NCI-H524 (cell line): Measurements from ENCODE around the gene ADAMTS17.

Experiments
- DNase-seq, 2 experiments: peaks; one replicate each; lab custom pipeline; 2025; lab: John Stamatoyannopoulos, UW

ADAMTS17 gene

GRCh38 chr15:100310513-100311153, 31.1 kb downstream of the ADAMTS17 start:
- DNase-seq = peak in 1 of 2 experiments; percentile 30

GRCh38 chr15:100310041-100310405, 31.8 kb downstream of the ADAMTS17 start:
- no peak for DNase-seq

GRCh38 chr15:100309109-100310040, 32.4 kb downstream of the ADAMTS17 start:
- DNase-seq = no peak

GRCh38 chr15:100308608-100309007, 33.2 kb downstream of the ADAMTS17 start:
- no peak for DNase-seq

- DNase-seq = no peak
Observed at GRCh38 chr15:100308213-100308600, 33.6 kb downstream of the ADAMTS17 start.

GRCh38 chr15:100307241-100308212, 34.2 kb downstream of the ADAMTS17 start:
- no peak for DNase-seq

- no peak for DNase-seq
Observed at GRCh38 chr15:100306098-100306497, 35.7 kb downstream of the ADAMTS17 start.

GRCh38 chr15:100301910-100302431, 39.8 kb downstream of the ADAMTS17 start:
- DNase-seq = no peak

- DNase-seq = no peak
Observed at GRCh38 chr15:100298257-100298656, 43.5 kb downstream of the ADAMTS17 start.

- DNase-seq = no peak
Observed at GRCh38 chr15:100297812-100298211, 44.0 kb downstream of the ADAMTS17 start.

- DNase-seq = no peak
Observed at GRCh38 chr15:100295939-100296565, 45.7 kb downstream of the ADAMTS17 start.

GRCh38 chr15:100292010-100292409, 49.8 kb downstream of the ADAMTS17 start:
- no peak for DNase-seq

- DNase-seq = no peak
Observed at GRCh38 chr15:100291106-100291505, 50.7 kb downstream of the ADAMTS17 start.

- DNase-seq = no peak
Observed at GRCh38 chr15:100285641-100286295, 56.0 kb downstream of the ADAMTS17 start.

- no peak for DNase-seq
Observed at GRCh38 chr15:100284701-100285100, 57.1 kb downstream of the ADAMTS17 start.

- DNase-seq = no peak
Observed at GRCh38 chr15:100284191-100284590, 57.6 kb downstream of the ADAMTS17 start.

GRCh38 chr15:100281096-100281917, 60.5 kb downstream of the ADAMTS17 start:
- DNase-seq = no peak

GRCh38 chr15:100279849-100280248, 61.9 kb downstream of the ADAMTS17 start:
- peak in 1 of 2 experiments; percentile 60 for DNase-seq

- DNase-seq = no peak
Observed at GRCh38 chr15:100279446-100279845, 62.3 kb downstream of the ADAMTS17 start.
